Stimulated activated naive CD8-positive, alpha-beta T cell treated with anti-CD3 and anti-CD28 coated beads, Interleukin-15, amount 100 ng/mL, for 72 hours (primary cell): ENCODE measurements around the gene LARP7.
"Not testable (repeated sequence)": the region's sequence is repeated elsewhere in the genome, so short reads cannot be mapped to it uniquely, and the experiment has no call there.

ENCODE experiments used
- ATAC-seq: fragments of 150-1000 bp; cut with Tn5 transposase; 2 replicates; pipeline ENCODE4 v1.10.0; 2021; ENCODE audit warnings: mild to moderate bottlenecking, moderate library complexity
- DNase-seq, 2 donors: peaks; one replicate each; pipeline ENCODE4 v3.0.0; 2021 to 2022
- H3K27ac Mint-ChIP-seq, 2 donors: one replicate each; pipeline ENCODE4 v1.8.0; 2022; ENCODE audit warnings: mild to moderate bottlenecking in 2 of 2, mixed read lengths in 2 of 2, moderate library complexity in 2 of 2
- H3K27me3 Mint-ChIP-seq: one replicate; pipeline ENCODE4 v1.8.0; 2022; ENCODE audit warnings: mixed read lengths
- H3K4me1 Mint-ChIP-seq: one replicate; pipeline ENCODE4 v1.8.0; 2022; ENCODE audit warnings: mild to moderate bottlenecking, mixed read lengths
- H3K4me3 Mint-ChIP-seq, 2 donors: one replicate each; pipeline ENCODE4 v1.8.0; 2022; ENCODE audit warnings: mild to moderate bottlenecking in 2 of 2, mixed read lengths in 2 of 2, moderate library complexity in 1 of 2
- H3K9me3 Mint-ChIP-seq, 2 donors: one replicate each; pipeline ENCODE4 v1.8.0; 2022; ENCODE audit warnings: mixed read lengths in 2 of 2

Gene LARP7

DNA sequence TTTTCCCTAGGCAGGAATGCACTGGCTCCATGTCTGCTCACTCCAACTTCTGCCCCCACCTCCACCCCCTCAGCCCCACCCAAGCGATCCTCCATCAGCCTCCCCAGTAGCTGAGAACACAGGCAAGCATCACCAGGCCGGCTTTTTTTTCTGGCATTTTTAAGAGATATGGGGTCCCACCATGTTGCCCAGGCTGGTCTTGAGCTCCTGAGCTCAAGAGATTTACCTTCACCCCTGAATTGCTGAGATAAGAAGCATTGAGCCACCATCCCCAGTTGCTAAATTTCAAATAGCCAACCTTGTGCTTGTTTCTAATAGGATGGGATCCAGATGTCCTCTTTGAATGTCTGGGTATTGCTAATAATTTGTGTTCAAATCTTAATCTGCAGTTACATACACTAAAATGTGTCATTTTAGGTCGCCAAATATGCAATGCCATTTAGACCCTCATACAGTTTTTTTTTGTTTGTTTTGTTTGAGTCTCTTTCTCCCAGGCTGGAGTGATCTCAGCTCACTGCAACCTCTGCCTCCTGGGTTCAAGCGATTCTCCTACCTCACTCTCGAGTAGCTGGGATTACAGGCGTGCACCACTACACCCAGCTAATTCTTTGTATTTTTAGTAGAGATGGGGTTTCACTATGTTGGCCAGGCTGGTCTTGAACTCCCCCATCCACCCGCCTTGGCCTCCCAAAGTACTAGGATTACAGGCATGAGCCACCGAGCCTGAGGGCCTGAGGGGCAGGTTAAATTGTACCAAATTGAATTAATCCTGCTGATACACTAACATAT lies 8.8 kb downstream of the LARP7 start:
- no peak for ATAC-seq
- Mint-ChIP-seq H3K4me1 (peaks cover 26% of the 10 kb centered on the region), H3K9me3 (no peaks in the 10 kb centered on the region), H3K4me3 (no peak overlapping the region), H3K27me3 (no peaks in the 10 kb centered on the region), H3K27ac (no peak overlapping the region)
- DNase-seq, result no peak

DNA sequence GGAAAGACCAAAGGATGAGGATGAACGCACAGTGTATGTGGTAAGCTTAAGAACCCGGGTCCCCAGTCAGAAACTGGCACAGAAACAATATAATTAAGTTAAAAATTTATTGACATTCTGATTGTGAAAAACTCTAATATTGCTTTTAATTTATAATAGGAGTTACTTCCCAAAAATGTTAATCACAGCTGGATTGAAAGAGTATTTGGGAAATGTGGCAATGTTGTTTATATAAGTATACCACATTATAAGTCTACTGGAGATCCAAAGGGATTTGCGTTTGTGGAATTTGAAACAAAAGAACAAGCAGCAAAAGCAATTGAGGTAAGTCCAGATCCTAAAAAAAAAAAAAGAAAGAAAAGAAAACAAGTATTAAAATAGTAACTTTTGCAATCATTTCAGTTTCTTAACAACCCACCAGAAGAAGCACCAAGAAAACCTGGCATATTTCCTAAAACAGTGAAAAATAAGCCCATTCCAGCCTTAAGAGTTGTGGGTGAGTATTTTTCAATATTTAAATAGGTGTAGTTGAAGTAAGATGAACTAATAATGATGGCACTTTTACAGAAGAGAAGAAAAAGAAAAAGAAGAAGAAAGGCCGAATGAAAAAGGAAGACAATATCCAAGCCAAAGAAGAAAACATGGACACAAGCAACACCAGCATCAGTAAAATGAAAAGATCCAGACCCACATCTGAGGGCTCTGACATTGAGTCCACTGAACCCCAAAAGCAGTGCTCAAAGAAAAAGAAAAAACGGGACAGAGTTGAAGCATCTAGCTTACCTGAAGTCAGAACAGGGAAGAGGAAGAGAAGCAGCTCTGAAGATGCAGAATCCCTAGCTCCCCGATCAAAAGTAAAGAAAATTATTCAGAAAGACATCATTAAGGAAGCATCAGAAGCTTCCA lies 9.9 kb downstream of the LARP7 start:
- H3K9me3 Mint-ChIP-seq, result no peaks in the 10 kb centered on the region
- H3K4me3 Mint-ChIP-seq, result no peak overlapping the region
- DNase-seq (no peak), ATAC-seq (no peak)
- no peaks in the 10 kb centered on the region for H3K27me3 Mint-ChIP-seq
- peaks cover 14% of the 10 kb centered on the region for H3K4me1 Mint-ChIP-seq
- no peak overlapping the region for H3K27ac Mint-ChIP-seq

DNA sequence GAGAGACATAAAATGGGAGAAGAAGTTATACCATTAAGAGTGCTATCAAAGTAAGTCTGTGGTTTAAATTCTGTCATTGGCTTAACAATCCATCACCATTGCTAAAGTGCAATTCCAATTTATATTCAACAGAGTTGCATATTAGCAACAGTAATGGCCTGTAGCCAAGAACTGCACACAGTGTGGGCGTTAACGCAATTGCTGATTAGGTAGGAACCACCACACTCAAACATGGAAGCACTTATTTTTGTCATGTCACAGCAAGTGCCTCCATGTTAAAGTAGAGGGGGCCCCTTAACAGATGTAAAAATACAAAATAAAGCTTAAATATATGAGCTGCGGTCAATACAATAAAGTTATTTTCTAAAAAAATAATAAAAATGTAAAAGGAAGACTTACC lies 10.8 kb downstream of the LARP7 start:
- no peak for ATAC-seq
- H3K27me3 Mint-ChIP-seq, result no peaks in the 10 kb centered on the region
- DNase-seq, result no peak
- peaks cover 12% of the 10 kb centered on the region for H3K4me1 Mint-ChIP-seq
- H3K27ac Mint-ChIP-seq, result no peak overlapping the region
- no peaks in the 10 kb centered on the region for H3K9me3 Mint-ChIP-seq
- no peak overlapping the region for H3K4me3 Mint-ChIP-seq

DNA sequence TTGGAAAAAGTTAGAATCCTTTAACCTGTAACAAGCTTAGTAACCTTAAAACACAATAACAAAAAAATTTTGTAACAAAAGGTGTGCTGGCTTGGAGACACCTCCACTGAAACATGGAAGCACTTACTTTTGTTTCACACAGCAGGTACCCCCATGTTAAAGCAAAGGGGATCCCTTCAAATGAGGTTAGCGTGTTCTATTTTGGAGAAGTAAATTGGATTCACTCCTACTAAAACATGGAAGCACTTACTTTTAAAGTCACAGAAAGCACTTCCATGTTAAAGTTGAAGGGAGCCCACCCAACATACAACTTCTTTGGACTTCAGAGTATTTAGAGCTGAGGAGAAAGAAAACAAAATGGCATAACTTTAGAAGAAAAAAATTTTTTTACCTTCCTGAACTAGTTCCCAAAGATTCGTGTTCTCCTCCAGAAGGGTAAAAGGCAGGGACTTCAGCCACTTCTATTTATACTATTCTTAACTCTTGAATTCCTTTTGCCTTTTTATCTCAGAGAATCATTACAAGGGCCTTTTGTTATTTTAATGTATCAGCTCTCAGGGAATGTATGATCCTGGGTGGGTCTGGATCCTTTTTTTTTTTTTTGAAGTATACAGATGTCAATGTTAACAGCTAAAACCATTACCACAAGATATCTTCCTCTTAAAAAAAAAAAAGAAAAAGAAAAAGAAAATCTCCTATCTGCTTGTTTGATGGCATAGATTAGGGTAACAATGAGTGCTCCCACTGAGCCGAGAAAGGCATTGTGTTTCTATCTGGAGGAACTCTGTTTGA lies 11.5 kb downstream of the LARP7 start:
- Mint-ChIP-seq H3K9me3 (no peaks in the 10 kb centered on the region), H3K4me1 (peaks cover 5% of the 10 kb centered on the region), H3K27me3 (no peaks in the 10 kb centered on the region), H3K27ac (no peak overlapping the region), H3K4me3 (no peak overlapping the region)
- ATAC-seq, result no peak
- DNase-seq, result no peak

DNA sequence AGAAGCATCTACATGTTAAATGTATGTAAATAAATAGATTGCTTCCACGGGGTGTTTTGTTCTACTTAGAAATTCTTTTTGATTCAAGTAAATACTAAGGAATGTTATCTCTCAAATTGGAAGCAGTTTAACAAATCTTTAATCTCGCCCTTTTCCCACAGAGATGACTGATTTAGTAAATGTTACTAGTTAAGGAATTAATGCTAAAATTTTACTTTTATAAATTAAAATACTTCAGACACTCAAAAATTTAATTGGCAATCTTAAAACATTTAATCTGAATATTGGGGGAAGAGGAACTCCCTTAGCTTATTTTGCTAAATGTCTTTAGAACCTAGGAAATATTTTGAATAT lies 12.1 kb downstream of the LARP7 start:
- ATAC-seq (no peak), DNase-seq (no peak)
- no peaks in the 10 kb centered on the region for H3K9me3 Mint-ChIP-seq
- no peak overlapping the region for H3K27ac Mint-ChIP-seq
- no peaks in the 10 kb centered on the region for H3K4me1 Mint-ChIP-seq
- no peaks in the 10 kb centered on the region for H3K27me3 Mint-ChIP-seq
- H3K4me3 Mint-ChIP-seq, result no peak overlapping the region

DNA sequence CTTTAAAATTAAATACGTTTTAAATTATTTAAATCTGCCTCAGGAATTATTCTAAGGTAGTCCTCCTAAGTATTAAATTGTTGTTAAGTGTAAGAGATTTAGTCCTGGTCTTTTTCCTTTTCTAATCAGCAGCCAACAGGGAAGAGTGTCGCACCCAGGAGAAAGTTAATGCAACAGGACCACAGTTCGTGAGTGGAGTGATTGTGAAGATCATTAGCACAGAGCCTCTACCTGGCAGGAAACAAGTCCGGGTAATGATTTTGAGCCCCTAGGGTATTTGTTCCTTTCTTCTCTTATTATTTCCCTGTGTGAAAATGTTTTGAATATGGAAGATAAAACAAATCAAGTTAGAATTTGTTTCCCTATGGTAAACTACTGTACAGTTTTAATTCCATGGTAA lies 13.4 kb downstream of the LARP7 start:
- no peak overlapping the region for H3K27ac Mint-ChIP-seq
- H3K9me3 Mint-ChIP-seq, result no peaks in the 10 kb centered on the region
- no peak overlapping the region for H3K4me3 Mint-ChIP-seq
- H3K4me1 Mint-ChIP-seq, result no peaks in the 10 kb centered on the region
- DNase-seq (no peak), ATAC-seq (no peak)
- no peaks in the 10 kb centered on the region for H3K27me3 Mint-ChIP-seq

DNA sequence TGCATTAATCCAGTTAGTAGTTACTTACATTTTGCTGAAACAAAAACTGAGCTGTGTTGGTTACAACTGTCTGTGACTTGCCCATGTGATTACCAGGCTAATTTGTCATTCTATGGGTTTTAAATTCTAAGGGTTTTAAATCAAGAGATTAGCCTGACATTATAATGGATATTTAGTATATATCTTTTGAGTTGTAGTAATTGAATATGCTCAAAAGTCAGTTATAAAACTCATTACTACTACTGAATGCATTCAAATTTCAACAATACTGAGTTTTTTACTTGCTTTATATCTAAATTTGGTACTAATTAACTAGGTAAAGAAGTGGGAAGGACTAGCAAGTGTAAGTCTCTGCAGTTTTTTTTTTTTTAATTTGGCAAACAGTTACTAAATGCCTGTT lies 14.7 kb downstream of the LARP7 start:
- Mint-ChIP-seq H3K4me3 (no peak overlapping the region), H3K27me3 (no peaks in the 10 kb centered on the region), H3K4me1 (no peaks in the 10 kb centered on the region), H3K27ac (no peak overlapping the region), H3K9me3 (no peaks in the 10 kb centered on the region)
- DNase-seq (no peak), ATAC-seq (no peak)

DNA sequence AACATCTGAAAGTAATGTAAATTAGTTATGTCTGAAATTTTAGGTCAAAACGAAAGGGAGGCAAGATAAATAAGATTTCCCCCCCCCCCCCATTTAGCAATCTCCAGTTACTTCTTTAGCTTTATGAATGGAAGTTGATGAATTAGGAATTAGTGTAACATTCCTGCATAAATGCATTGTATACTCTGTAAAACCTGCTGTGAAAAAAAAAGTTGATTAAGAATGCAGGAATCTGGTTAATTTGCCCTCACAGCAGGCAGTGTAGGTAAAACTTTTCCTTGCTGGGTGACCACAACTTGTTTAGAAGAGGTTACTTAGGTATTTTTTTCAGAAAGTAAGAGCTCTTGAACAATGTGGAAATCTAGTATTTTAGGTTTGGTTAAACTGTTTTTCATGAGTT lies 15.3 kb downstream of the LARP7 start:
- no peak overlapping the region for H3K4me3 Mint-ChIP-seq
- no peak for DNase-seq
- no peak for ATAC-seq

DNA sequence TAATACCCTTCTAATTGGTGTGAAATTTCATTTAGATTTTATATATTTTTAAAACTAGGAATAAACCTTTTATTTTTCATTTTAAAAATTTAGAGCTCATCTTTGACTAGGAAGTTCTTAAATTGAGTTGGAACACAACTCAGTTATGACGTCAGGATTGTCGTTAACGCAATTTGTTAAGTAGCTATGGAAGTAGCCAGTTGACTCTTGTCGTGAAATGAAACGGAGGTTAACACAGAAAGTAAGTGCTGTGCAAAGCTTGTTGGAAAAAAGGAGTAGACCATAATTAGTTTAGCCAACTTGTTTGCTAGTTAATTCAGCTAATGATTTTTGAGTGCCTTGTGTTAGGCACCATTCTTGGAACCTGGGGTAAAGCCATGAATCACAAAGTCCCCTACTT lies 18.3 kb downstream of the LARP7 start:
- Mint-ChIP-seq H3K27me3 (no peaks in the 10 kb centered on the region), H3K4me1 (no peaks in the 10 kb centered on the region), H3K27ac (peak overlapping the region in 1 of 2 donors; percentile 2), H3K9me3 (no peaks in the 10 kb centered on the region), H3K4me3 (no peak overlapping the region)
- DNase-seq (no peak), ATAC-seq (no peak)

More for the DNA sequence above, 15.3 kb downstream of the LARP7 start:
- Mint-ChIP-seq H3K27ac (no peak overlapping the region), H3K4me1 (no peaks in the 10 kb centered on the region), H3K9me3 (no peaks in the 10 kb centered on the region), H3K27me3 (no peaks in the 10 kb centered on the region)

DNA sequence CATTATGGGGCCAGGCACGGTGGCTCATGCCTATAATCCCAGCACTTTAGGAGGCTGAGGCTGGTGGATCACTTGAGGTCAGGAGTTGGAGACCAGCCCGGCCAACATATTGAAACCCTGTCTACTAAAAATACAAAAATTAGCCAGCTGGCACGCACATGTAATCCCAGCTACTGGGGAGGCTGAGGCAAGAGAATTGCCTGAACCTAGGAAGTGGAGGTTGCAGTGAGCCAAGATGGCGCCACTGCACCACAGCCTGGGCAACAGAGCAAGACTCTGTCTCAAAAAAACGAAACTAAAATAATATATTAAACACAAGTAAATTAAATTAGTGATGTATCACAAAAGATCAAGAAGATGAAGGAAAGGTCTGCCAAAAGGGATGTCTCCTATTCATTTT lies 19.2 kb downstream of the LARP7 start:
- not testable (repeated sequence) for ATAC-seq, DNase-seq, H3K9me3 Mint-ChIP-seq, H3K4me3 Mint-ChIP-seq, H3K27ac Mint-ChIP-seq, H3K27me3 Mint-ChIP-seq, H3K4me1 Mint-ChIP-seq

DNA sequence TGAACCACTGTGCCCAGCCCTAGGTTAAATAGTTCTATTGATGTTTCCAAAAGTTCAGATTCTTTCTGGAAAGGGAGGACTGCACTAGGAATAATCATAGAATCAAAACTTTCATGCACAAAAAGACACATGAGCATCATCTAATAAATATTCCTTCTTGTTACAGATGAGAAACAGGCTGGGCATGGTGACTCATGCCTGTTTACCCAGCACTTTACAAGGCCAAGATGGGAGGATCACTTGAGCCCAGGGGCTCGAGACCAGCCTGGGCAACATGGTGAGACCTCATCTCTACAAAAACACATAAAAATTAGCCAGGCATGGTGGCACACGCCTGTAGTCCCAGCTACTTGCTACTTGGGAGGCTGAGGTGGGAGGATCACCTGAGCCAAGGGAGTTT lies 27.7 kb downstream of the LARP7 start:
- Mint-ChIP-seq H3K27ac (peak overlapping the region in 1 of 2 donors; percentile 7), H3K4me1 (no peaks in the 10 kb centered on the region), H3K4me3 (no peak overlapping the region), H3K27me3 (no peaks in the 10 kb centered on the region), H3K9me3 (no peaks in the 10 kb centered on the region)
- ATAC-seq (no peak), DNase-seq (no peak)

DNA sequence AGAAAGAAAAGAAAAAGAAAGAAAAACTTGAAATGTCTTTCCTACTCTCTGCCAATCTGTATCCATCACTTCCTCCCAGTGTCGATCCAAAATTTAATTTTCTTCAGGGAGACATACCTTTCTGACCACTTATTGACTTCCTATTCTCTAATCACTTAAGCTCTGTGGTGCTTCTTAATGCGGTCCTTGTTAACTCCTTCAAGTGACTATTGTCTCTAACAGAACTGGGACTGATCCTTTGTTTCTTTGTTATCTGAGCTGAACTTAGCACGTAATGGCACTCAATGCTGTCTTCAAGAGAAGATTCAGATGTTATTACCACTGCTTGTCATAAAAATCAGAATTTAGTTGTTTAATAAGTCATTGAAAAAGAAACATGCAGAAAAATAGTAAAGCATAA lies 31.2 kb downstream of the LARP7 start:
- Mint-ChIP-seq H3K4me3 (no peak overlapping the region), H3K27ac (no peak overlapping the region), H3K4me1 (no peaks in the 10 kb centered on the region), H3K27me3 (no peaks in the 10 kb centered on the region), H3K9me3 (no peaks in the 10 kb centered on the region)
- no peak for ATAC-seq
- no peak for DNase-seq

DNA sequence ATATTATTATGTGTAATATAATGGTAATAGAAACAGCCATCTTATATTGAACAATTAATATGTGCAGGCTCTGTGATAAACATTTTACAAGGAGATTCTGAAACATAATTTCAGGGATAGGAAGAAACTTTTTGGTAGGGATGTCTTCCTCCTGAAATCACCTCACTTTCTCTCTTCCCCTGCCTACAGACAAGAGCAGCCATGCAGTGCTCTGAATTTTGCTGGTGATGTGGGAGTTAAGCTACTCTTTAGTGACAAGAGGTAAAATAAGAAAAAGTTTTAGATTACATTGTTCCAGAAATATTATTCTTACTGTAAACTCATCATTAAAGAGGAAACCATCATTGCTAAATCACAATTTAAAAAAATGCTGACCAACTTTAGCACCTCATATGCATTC lies 36.1 kb downstream of the LARP7 start:
- Mint-ChIP-seq H3K27me3 (no peaks in the 10 kb centered on the region), H3K4me3 (no peak overlapping the region), H3K9me3 (no peaks in the 10 kb centered on the region), H3K4me1 (peaks cover 5% of the 10 kb centered on the region), H3K27ac (no peak overlapping the region)
- no peak for ATAC-seq
- DNase-seq, result no peak

DNA sequence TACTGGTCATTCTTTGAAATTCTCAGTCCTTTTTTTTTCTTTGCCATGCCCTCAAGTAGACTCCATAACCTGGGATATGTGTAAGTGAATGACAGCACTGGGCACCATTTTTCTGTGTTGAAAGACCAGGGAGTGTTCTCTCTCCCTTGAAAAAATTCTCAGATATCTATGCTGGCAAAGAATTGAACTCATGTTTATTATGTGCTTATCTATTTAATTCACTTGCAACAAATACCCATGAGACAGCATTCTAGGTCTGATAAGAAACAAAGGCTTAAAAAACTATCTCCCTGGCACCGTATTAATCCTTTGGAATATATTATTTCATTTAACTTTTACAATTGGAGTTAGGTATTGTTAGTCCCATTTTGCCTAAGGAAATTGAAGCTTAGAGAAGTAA lies 36.7 kb downstream of the LARP7 start:
- Mint-ChIP-seq H3K9me3 (no peaks in the 10 kb centered on the region), H3K27me3 (no peaks in the 10 kb centered on the region), H3K4me1 (peaks cover 5% of the 10 kb centered on the region), H3K27ac (no peak overlapping the region), H3K4me3 (no peak overlapping the region)
- no peak for DNase-seq
- ATAC-seq, result no peak

DNA sequence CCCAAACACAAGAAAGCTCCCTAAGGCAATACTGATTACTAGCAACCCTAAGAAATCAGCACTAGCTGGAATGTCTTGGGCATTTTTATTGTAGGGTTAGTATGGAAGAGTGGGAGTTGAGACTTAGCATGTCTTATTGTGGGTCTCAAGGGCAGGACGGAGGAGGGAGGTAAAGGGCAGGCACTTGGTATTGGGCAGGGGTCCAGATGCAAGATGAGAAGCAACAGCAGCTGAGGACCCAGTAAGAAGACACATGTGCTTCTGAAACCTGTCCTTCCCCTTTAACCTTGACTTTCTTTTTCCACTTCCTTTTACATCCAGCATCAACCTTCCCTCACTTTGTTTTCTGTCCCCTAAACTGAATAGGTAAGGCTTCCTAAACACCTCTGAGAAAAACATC lies 37.4 kb downstream of the LARP7 start:
- peaks cover 5% of the 10 kb centered on the region for H3K4me1 Mint-ChIP-seq
- DNase-seq, result no peak
- H3K27ac Mint-ChIP-seq, result no peak overlapping the region
- ATAC-seq, result no peak
- no peak overlapping the region for H3K4me3 Mint-ChIP-seq
- no peaks in the 10 kb centered on the region for H3K27me3 Mint-ChIP-seq
- H3K9me3 Mint-ChIP-seq, result no peaks in the 10 kb centered on the region
